GM12878 (cell line): Measurements from ENCODE around the gene TOR1A. TPM values are rescaled to one million over a fixed set of nuclear protein-coding genes. Genes with fewer than 3 reads are reported as not detected.

ENCODE experiments used
- ATAC-seq: fragments of 200-7000 bp; cut with Tn5 transposase; 3 replicates; pipeline ENCODE4 v1.9.1; 2020; ENCODE audit warnings: mild to moderate bottlenecking, moderate library complexity
- BruUV-seq: library from RNA; stranded (reverse); fragments of 400-500 nt; replicated peaks from 2 replicates; lab custom pipeline; 2021; lab: Mats Ljungman, UMichigan
- CTCF ChIA-PET: fragments of 300-600 bp; sonication (Branson Sonifier 250); formaldehyde crosslinking; extraction: SDS; loops from one replicate; lab custom pipeline; 2021; ENCODE audit warnings: inconsistent platforms; lab: Yijun Ruan, JAX
- POLR2A ChIA-PET: fragments of 350-600 bp; formaldehyde crosslinking; extraction: SDS; loops from one replicate; lab custom pipeline; 2021; ENCODE audit warnings: inconsistent platforms; lab: Charles Lee
- RAD21 ChIA-PET: fragments of 300-600 bp; sonication (Branson Sonifier 250); formaldehyde crosslinking; loops from one replicate; lab custom pipeline; 2023; ENCODE audit warnings: antibody characterized with exemption; ENCODE audit not compliant: unreplicated experiment; lab: Charles Lee
- SMC1A ChIA-PET: fragments of 300-600 bp; sonication (Branson Sonifier 250); formaldehyde crosslinking; loops from one replicate; lab custom pipeline; 2023; ENCODE audit not compliant: unreplicated experiment, uncharacterized antibody; lab: Charles Lee
- DNase-seq: peaks from one replicate; pipeline ENCODE4 v3.0.0-alpha.2; 2011; ENCODE audit warnings: low read depth, low spot score
- FAIRE-seq: peaks from 3 replicates; lab custom pipeline; 2011; peaks lifted over from hg19 to GRCh38; lab: Jason Lieb, UNC
- H2AFZ ChIP-seq: 2 replicates; pipeline ENCODE4 v1.6.0; 2011; ENCODE audit warnings: low read depth, low read length, control low read depth; ENCODE audit not compliant: control insufficient read depth
- H3K27ac ChIP-seq: 2 replicates; pipeline ENCODE4 v1.5.1; 2011; ENCODE audit warnings: control low read depth; ENCODE audit not compliant: control insufficient read depth, insufficient read depth
- H3K27me3 ChIP-seq, 2 experiments: replicated peaks in 1 of 2; 2 replicates each; pipeline versions ENCODE4 v1.6.0 to v1.6.1; 2011; ENCODE audit warnings: low read length in 1 of 2; ENCODE audit not compliant: control insufficient read depth in 2 of 2, insufficient read depth in 2 of 2
- H3K36me3 ChIP-seq, 2 experiments: 2 replicates each; pipeline ENCODE4 v1.5.1; 2011; ENCODE audit warnings: low read length in 1 of 2; ENCODE audit not compliant: control insufficient read depth in 2 of 2, insufficient read depth in 2 of 2
- H3K4me1 ChIP-seq: 2 replicates; pipeline ENCODE4 v1.6.1; 2011; ENCODE audit warnings: mild to moderate bottlenecking, low read length, moderate library complexity, mixed read lengths; ENCODE audit not compliant: control insufficient read depth, insufficient read depth
- H3K4me2 ChIP-seq: 2 replicates; pipeline ENCODE4 v1.6.0; 2011; ENCODE audit warnings: control low read depth; ENCODE audit not compliant: control insufficient read depth, insufficient read depth
- H3K4me3 ChIP-seq: fragments of 200-600 bp; sonication (generic); 2 replicates; pipeline ENCODE4 v1.5.1; 2016
- H3K79me2 ChIP-seq: 2 replicates; pipeline ENCODE4 v1.6.0; 2011; ENCODE audit warnings: low read length; ENCODE audit not compliant: control insufficient read depth, insufficient read depth
- H3K9ac ChIP-seq: 2 replicates; pipeline ENCODE4 v1.8.0; 2011; ENCODE audit warnings: low read length, control low read depth, mixed read lengths; ENCODE audit not compliant: control insufficient read depth, insufficient read depth
- H3K9me3 ChIP-seq: replicated peaks from 3 replicates; pipeline ENCODE4 v1.5.1; 2011; ENCODE audit warnings: mild to moderate bottlenecking, low read length; ENCODE audit not compliant: control insufficient read depth, insufficient read depth
- H4K20me1 ChIP-seq: 2 replicates; pipeline ENCODE4 v1.6.0; 2011; ENCODE audit not compliant: control insufficient read depth, insufficient read depth
- BCL3 ChIP-seq: IDR thresholded peaks from 2 replicates; pipeline ENCODE4 v1.6.1; 2011; ENCODE audit warnings: borderline replicate concordance, low read depth, mild to moderate bottlenecking, moderate library complexity, low read length; ENCODE audit not compliant: insufficient read depth, poor library complexity, severe bottlenecking
- NFIC ChIP-seq: IDR thresholded peaks from 2 replicates; pipeline ENCODE4 v1.6.1; 2012; ENCODE audit warnings: low read depth, mild to moderate bottlenecking, inconsistent platforms, low read length, moderate library complexity
- PBX3 ChIP-seq: IDR thresholded peaks from 2 replicates; pipeline ENCODE4 v1.6.1; 2011; ENCODE audit warnings: mild to moderate bottlenecking, low read depth, low read length, moderate library complexity; ENCODE audit not compliant: insufficient replicate concordance
- POLR2A ChIP-seq: IDR thresholded peaks from 2 replicates; pipeline ENCODE4 v1.6.1; 2011; ENCODE audit warnings: low read depth, mild to moderate bottlenecking, low read length
- YY1 ChIP-seq: IDR thresholded peaks from 2 replicates; pipeline ENCODE4 v1.6.1; 2011; ENCODE audit warnings: low read depth, mild to moderate bottlenecking, low read length
- ZBTB11 ChIP-seq: fragments of 450-650 bp; formaldehyde crosslinking; IDR thresholded peaks from 2 replicates; pipeline ENCODE4 v1.5.0; 2022; ENCODE audit warnings: mild to moderate bottlenecking, missing genetic modification characterization
- ZNF217 ChIP-seq: fragments of 450-650 bp; IDR thresholded peaks from 2 replicates; pipeline ENCODE4 v1.6.1; 2017; ENCODE audit warnings: antibody characterized with exemption, mild to moderate bottlenecking
- WGBS: methylation state at CpG from one replicate; pipeline ENCODE4 v1.1.6; 2016; ENCODE audit warnings: low lambda C conversion rate; ENCODE audit not compliant: insufficient replicate concordance, insufficient coverage; ENCODE audit errors: missing lambda C conversion rate; 5-methylcytosine and 5-hydroxymethylcytosine counted together
- in situ Hi-C: fragments of 300-500 bp; cut with MboI; formaldehyde crosslinking; loops from 9 replicates; pipeline ENCODE4 v1.14.3; 2018; ENCODE audit warnings: mixed read lengths
- intact Hi-C: fragments of 100-400 bp; cut with micrococcal nuclease; formaldehyde crosslinking; loops from one replicate; pipeline ENCODE4 v1.14.2; 2022; ENCODE audit not compliant: unreplicated experiment
- polyA plus RNA-seq, 11 experiments: library from polyadenylated mRNA; depleted of rRNA in 4 of 11; unstranded in 6 of 11; stranded (reverse) in 5 of 11; fragments of >200 nt; fragmentation: Nextera tagmentation in 4 of 11; fragmentation: Illumina TruSeq in 1 of 11; extraction: Ambion mirVana in 4 of 11; extraction: Trizol in 1 of 11; gene quantifications; 1 replicate in 1 of 11; 2 replicates in 10 of 11; pipeline versions ENCODE4 v1.2.1 to v1.2.3, GENCODE V29; 2011 to 2016; ENCODE audit warnings: inconsistent platforms in 2 of 11, missing spikeins in 2 of 11, low read depth in 1 of 11
- total RNA-seq, 4 experiments: library from RNA; depleted of rRNA in 3 of 4; stranded (reverse); fragments of >200 nt in 3 of 4; fragmentation: Illumina TruSeq in 1 of 4; extraction: Trizol in 1 of 4; gene quantifications; 2 replicates each; pipeline versions ENCODE4 v1.2.1 to v1.2.3, GENCODE V29; 2013 to 2021

The TOR1A gene
- total and polyA plus RNA-seq, 10 of the 15 experiments (the other 5 are each of a cell fraction or from before 2014, with no cell fraction given): 3.2 to 60.8 (median 38.6) TPM

DNA sequence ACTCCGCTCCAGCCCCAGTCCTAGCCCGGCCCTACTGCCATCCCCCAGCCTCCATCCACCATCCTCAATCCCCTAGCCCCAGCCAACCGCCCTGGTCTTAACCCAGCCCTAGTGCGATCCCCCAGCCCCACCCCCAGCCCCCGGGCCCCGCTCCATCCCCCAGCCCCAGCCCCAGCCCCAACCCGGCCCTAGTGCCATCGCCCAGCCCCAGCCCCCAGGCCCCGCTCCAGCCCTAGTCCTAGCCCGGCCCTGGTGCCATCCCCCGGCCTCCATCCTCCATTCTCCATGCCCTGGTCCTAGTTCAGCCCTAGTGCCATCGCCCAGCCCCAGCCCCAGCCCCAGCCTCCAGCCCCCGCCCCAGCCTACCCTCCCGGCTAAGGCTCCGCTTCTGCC is 398 bp downstream of the TOR1A start (continued):
- TF ChIP-seq PBX3 (no peak), ZBTB11 (no peak)
- TF ChIP-seq, all 136 proteins: peak for 0

DNA sequence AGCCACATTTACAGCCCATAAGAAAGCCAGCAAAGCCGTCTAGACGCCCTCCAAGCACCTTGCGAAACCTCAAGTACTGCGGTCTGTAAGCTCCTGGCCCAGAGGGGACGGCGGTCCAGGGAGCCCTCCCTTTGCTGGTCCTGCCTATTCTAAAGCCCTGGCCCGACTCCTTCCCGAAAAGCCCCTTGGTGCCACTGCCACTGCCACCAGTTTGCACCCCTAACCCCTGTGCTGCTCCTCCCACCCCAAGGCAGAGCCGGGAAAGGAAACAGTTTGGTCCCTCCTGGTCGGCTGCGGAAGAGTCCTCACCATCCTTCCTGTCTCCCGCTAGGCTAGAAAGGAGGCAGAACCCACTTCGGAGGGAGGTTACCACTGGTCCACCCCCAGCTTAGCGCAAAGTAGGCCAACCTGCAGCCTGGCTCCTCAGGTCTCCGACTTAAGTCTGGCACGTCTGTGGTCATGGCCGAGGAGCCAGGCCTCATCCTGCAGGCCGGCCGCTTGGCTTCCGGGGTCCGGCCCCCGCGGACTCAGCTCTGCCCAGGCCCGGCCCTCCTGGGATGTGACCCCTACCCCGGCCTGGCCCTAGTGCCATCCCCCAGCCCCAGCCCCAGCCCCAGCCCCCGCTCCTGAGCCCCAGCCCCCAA is 916 bp downstream of the TOR1A start:
- Histone ChIP-seq H3K4me1 (peaks cover 6% of the 10 kb centered on the region), H3K4me3 (peak overlapping the region; percentile 70), H3K4me2 (peak overlapping the region; percentile 64), H3K9ac (peak overlapping the region; percentile 81), H3K36me3 (peaks cover 0 to 16% of the 10 kb centered on the region in 2 experiments), H2AFZ (peak overlapping the region; percentile 41; the same call in 1 of the 2 replicates), H3K27ac (peak overlapping the region; percentile 50), H4K20me1 (no peaks in the 10 kb centered on the region), H3K27me3 (no peaks in the 10 kb centered on the region), H3K79me2 (peaks cover 19% of the 10 kb centered on the region), H3K9me3 (no peaks in the 10 kb centered on the region)
- ChIA-PET CTCF (no interaction called here), SMC1A (interaction anchor here (0.6 kb wide), 1 partner anchor 12 kb away, joined by 3 read pairs; the partner anchor contains the start of genes C9orf78 and USP20), POLR2A (interaction anchor here (1.5 kb wide), 1 partner anchor 19 kb away, joined by 4 read pairs; no protein-coding TSS in a partner anchor), RAD21 (no interaction called here)
- intact Hi-C loops: no loop called here
- no peak for FAIRE-seq
- 24% methylated on average over 24 of the region's 26 CpGs for WGBS
- TF ChIP-seq ZNF217: no peak
- no peak for TF ChIP-seq BCL3
- TF ChIP-seq POLR2A: peak; percentile 59; the same call in 1 of the 2 replicates
- TF ChIP-seq YY1: peak; percentile 58; the same call in 1 of the 2 replicates
- no peak for TF ChIP-seq NFIC
- peak; percentile 79 for ATAC-seq
- no TSS peak for BruUV-seq
- no peak for DNase-seq
- in situ Hi-C loops: no loop called here
